Activated CD8-positive, alpha-beta T cell treated with anti-CD3 and anti-CD28 coated beads for 36 hours (primary cell): ENCODE results near the gene FAM163A. TPM values are rescaled to one million over a fixed set of nuclear protein-coding genes. Genes with fewer than 3 reads are reported as not detected.

Source experiments
- ATAC-seq: fragments of 200-7000 bp; cut with Tn5 transposase; one replicate; pipeline ENCODE4 v1.10.0; 2021; ENCODE audit warnings: mild to moderate bottlenecking, moderate library complexity
- CTCF ChIA-PET: fragments of 350-600 bp; sonication (Branson Sonifier 250); formaldehyde crosslinking; loops from one replicate; lab custom pipeline; 2021; ENCODE audit warnings: antibody characterized with exemption; lab: Charles Lee
- POLR2A ChIA-PET: fragments of 350-600 bp; sonication (Branson Sonifier 250); formaldehyde crosslinking; loops from one replicate; lab custom pipeline; 2021; ENCODE audit warnings: antibody characterized with exemption; lab: Charles Lee
- DNase-seq: peaks from one replicate; pipeline ENCODE4 v3.0.0-alpha.2; 2020
- H3K27ac Mint-ChIP-seq: one replicate; pipeline ENCODE4 v1.8.0; 2021; ENCODE audit warnings: mild to moderate bottlenecking, mixed read lengths
- H3K27me3 Mint-ChIP-seq: one replicate; pipeline ENCODE4 v1.8.0; 2021; ENCODE audit warnings: mixed read lengths
- H3K36me3 Mint-ChIP-seq: one replicate; pipeline ENCODE4 v1.8.0; 2021; ENCODE audit warnings: low read depth, mixed read lengths
- H3K4me1 Mint-ChIP-seq: one replicate; pipeline ENCODE4 v1.8.0; 2021; ENCODE audit warnings: low read depth, mixed read lengths
- H3K4me3 Mint-ChIP-seq: one replicate; pipeline ENCODE4 v1.8.0; 2021; ENCODE audit warnings: mild to moderate bottlenecking, moderate library complexity, mixed read lengths
- H3K9me3 Mint-ChIP-seq: one replicate; pipeline ENCODE4 v1.8.0; 2021; ENCODE audit warnings: mixed read lengths
- intact Hi-C: fragments of 100-400 bp; cut with micrococcal nuclease; formaldehyde crosslinking; loops from one replicate; pipeline ENCODE4 v1.10.0; 2022
- total RNA-seq, 2 experiments: library from RNA; stranded (reverse); gene quantifications; one replicate each; pipeline ENCODE4 v1.2.3, GENCODE V29; 2021
- TF ChIP-seq, protein P1 (sequence below): fragments of 200-600 bp; IDR thresholded peaks from one replicate; pipeline ENCODE4 v1.8.0; 2022; ENCODE audit warnings: antibody characterized with exemption, mild to moderate bottlenecking

FAM163A gene
- total RNA-seq, 2 experiments from 2014 or later = not detected

DNA sequence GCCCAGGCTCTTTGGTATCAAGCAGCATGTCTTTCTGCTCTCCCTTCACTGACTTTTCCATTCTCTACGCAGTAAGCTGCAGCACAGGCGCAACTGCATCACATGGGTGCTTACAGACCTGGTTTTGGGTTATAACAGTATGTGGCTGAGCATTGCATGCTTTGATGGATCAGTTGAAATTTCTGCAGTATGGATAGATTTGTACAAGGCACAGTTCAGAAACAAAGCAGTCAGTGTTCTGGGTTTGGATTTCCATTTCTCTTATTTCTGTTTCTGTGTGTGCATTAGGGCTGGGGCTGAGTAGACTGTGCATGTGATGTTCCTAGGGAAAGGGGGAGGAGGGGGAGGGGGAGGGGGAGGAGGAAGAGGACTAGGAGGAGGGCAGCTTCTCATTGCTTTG lies 4.5 kb downstream of the FAM163A start:
- no peak overlapping the region for H3K27ac Mint-ChIP-seq
- peaks cover 1% of the 10 kb centered on the region for H3K4me1 Mint-ChIP-seq
- H3K36me3 Mint-ChIP-seq = no peaks in the 10 kb centered on the region
- H3K9me3 Mint-ChIP-seq = no peaks in the 10 kb centered on the region
- no peak overlapping the region for H3K4me3 Mint-ChIP-seq
- ATAC-seq (no peak), DNase-seq (no peak)
- POLR2A ChIA-PET = no interaction called here
- TF ChIP-seq, protein P1, sequence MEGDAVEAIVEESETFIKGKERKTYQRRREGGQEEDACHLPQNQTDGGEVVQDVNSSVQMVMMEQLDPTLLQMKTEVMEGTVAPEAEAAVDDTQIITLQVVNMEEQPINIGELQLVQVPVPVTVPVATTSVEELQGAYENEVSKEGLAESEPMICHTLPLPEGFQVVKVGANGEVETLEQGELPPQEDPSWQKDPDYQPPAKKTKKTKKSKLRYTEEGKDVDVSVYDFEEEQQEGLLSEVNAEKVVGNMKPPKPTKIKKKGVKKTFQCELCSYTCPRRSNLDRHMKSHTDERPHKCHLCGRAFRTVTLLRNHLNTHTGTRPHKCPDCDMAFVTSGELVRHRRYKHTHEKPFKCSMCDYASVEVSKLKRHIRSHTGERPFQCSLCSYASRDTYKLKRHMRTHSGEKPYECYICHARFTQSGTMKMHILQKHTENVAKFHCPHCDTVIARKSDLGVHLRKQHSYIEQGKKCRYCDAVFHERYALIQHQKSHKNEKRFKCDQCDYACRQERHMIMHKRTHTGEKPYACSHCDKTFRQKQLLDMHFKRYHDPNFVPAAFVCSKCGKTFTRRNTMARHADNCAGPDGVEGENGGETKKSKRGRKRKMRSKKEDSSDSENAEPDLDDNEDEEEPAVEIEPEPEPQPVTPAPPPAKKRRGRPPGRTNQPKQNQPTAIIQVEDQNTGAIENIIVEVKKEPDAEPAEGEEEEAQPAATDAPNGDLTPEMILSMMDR = no peak
- CTCF ChIA-PET = interaction anchor here (1.1 kb wide), 1 partner anchor 42 kb away, joined by 3 read pairs; no protein-coding TSS in a partner anchor
- H3K27me3 Mint-ChIP-seq = peaks cover 33% of the 10 kb centered on the region
- intact Hi-C loops = no loop called here

DNA sequence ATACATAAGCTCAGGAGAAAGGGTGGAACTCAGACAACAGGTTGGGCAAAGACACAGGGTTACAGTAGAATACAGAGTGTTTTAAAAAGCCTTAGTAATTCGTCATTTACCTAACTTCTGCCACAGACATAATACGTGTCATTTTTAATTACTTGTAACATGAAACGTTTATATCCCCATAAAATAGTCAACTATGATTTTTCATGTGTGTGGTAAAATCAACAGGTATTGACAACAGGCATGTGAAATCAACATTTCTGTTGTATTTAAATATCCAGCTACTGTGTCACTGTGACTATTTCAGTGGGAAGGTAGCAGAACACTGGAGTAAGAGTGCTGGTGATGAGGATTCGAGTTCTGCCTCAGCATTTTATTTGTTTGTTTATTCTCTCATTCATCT lies 5.7 kb downstream of the FAM163A start:
- no peaks in the 10 kb centered on the region for H3K9me3 Mint-ChIP-seq
- no peak overlapping the region for H3K27ac Mint-ChIP-seq
- TF ChIP-seq, protein P1 = no peak
- no peak overlapping the region for H3K4me3 Mint-ChIP-seq
- no peaks in the 10 kb centered on the region for H3K4me1 Mint-ChIP-seq
- intact Hi-C loops = no loop called here
- CTCF ChIA-PET = interaction anchor here (1.1 kb wide), 1 partner anchor 43 kb away, joined by 3 read pairs; no protein-coding TSS in a partner anchor
- no peaks in the 10 kb centered on the region for H3K36me3 Mint-ChIP-seq
- ATAC-seq = no peak
- no peak for DNase-seq
- H3K27me3 Mint-ChIP-seq = peaks cover 33% of the 10 kb centered on the region
- POLR2A ChIA-PET = no interaction called here

DNA sequence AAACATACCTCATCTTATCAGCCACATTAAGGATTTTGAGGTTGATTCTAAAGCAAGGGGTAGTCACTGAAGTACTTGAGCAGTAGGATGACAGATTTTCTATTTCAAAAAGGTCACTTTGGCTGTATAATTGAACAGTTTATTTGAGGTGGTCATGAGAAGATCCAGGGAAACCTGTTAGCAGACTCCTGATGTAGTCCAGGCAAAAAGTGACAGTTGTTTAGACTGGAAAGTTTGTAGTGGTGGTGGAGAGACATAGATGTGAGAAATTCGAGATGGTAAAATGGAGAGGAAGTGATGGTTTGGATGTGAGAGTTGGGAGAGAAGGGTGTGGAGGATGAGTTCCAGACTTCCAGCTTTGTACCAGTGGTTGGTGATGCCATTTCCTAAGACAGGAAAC lies 7.5 kb downstream of the FAM163A start:
- ATAC-seq (no peak), DNase-seq (no peak)
- Mint-ChIP-seq H3K4me1 (no peaks in the 10 kb centered on the region), H3K27ac (no peak overlapping the region), H3K27me3 (peaks cover 20% of the 10 kb centered on the region), H3K36me3 (no peaks in the 10 kb centered on the region), H3K9me3 (no peaks in the 10 kb centered on the region), H3K4me3 (no peak overlapping the region)
- intact Hi-C loops = no loop called here
- POLR2A ChIA-PET = interaction anchor here (1.0 kb wide), 1 partner anchor 27 kb away, joined by 3 read pairs; no protein-coding TSS in a partner anchor
- CTCF ChIA-PET = interaction anchor here (0.8 to 3.0 kb wide), 5 partner anchors 13 to 64 kb away, joined by 3 to 14 read pairs (median 4); no protein-coding TSS in a partner anchor
- TF ChIP-seq, protein P1 = no peak

DNA sequence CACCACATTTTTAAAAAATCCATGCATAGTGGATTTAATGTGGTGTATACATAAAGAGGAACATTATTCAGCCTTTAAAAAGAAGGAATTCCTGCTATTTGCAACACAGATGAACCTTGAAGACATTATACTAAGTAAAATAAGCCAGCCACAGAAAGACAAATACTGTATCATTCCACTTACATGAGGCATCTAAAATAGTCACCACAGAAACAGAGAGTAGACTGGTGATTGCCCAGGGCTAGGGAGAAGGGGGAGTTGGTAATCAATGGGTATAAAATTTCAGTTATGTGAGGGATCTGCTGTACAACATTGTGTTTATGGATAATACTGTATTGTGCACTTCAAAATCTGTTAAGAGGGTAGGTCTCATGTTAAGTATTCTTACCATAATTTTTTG lies 10.0 kb downstream of the FAM163A start:
- Mint-ChIP-seq H3K36me3 (no peaks in the 10 kb centered on the region), H3K27ac (no peak overlapping the region), H3K4me1 (no peaks in the 10 kb centered on the region), H3K9me3 (no peaks in the 10 kb centered on the region), H3K27me3 (peaks cover 7% of the 10 kb centered on the region), H3K4me3 (no peak overlapping the region)
- no peak for ATAC-seq
- TF ChIP-seq, protein P1 = no peak
- POLR2A ChIA-PET = no interaction called here
- DNase-seq = no peak
- CTCF ChIA-PET = no interaction called here
- intact Hi-C loops = no loop called here

DNA sequence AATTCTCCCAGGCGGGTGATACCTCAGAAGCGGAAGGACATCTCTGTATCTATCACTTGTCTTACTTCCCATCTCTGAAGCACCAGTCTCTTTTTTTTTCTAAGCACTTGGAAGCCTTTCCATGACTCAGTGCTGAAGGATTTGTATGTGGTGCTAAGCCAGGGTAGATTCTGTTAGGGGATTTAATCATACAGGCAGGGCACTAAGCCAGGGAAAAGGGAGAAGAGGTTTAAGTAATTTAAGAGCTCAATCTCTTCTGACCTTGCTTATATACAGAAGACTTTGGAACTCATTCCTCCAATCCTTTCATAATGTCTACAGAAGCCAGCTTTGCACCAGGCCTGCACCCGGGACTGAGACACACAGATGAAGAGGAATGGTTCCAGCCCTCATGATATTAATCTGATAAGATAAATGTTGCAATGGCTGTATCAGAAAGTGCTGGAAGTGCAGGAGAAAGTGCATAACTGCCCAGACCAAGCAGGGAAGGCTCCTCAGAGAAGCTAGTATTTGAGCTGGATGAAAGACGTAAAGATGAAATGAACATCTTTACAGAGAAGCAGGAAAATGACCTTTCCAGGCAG lies 11.0 kb downstream of the FAM163A start:
- CTCF ChIA-PET = interaction anchor here (0.9 to 1.3 kb wide), 3 partner anchors 9 to 60 kb away, joined by 3 to 5 read pairs (median 4); no protein-coding TSS in a partner anchor
- Mint-ChIP-seq H3K36me3 (no peaks in the 10 kb centered on the region), H3K4me3 (no peak overlapping the region), H3K4me1 (no peaks in the 10 kb centered on the region), H3K9me3 (no peaks in the 10 kb centered on the region), H3K27ac (no peak overlapping the region), H3K27me3 (peaks cover 5% of the 10 kb centered on the region)
- TF ChIP-seq, protein P1 = no peak
- POLR2A ChIA-PET = no interaction called here
- intact Hi-C loops = no loop called here
- DNase-seq (no peak), ATAC-seq (no peak)
